Activated T-helper 1 cell treated with anti-CD3 and anti-CD28 coated beads, Interleukin-12 subunit alpha, Interleukin-12 subunit beta, Interleukin-2, Interleukin-4 antibody, amounts not matched to agents 30 ng/mL and 10 ng/mL and 1 ng/mL, durations not matched to agents 14 hours and 24 hours and 36 hours (primary cell): Measurements from ENCODE around the gene RFPL3. TPM values are rescaled to one million over a fixed set of nuclear protein-coding genes. Genes with fewer than 3 reads are reported as not detected.
"Not testable (repeated sequence)": the region's sequence is repeated elsewhere in the genome, so short reads cannot be mapped to it uniquely, and the experiment has no call there.

ENCODE experiments used
- DNase-seq: peaks from one replicate; pipeline ENCODE4 v3.0.0; 2021; ENCODE audit warnings: low spot score
- H3K27ac Mint-ChIP-seq: one replicate; pipeline ENCODE4 v1.8.0; 2021; ENCODE audit warnings: mild to moderate bottlenecking, mixed read lengths
- H3K27me3 Mint-ChIP-seq: one replicate; pipeline ENCODE4 v1.8.0; 2022; ENCODE audit warnings: mild to moderate bottlenecking, moderate library complexity, mixed read lengths; ENCODE audit not compliant: insufficient read depth
- H3K36me3 Mint-ChIP-seq: one replicate; pipeline ENCODE4 v1.8.0; 2021; ENCODE audit warnings: low read depth, mixed read lengths
- H3K4me1 Mint-ChIP-seq: one replicate; pipeline ENCODE4 v1.8.0; 2021; ENCODE audit warnings: low read depth, mixed read lengths
- H3K4me3 Mint-ChIP-seq: one replicate; pipeline ENCODE4 v1.8.0; 2021; ENCODE audit warnings: mild to moderate bottlenecking, moderate library complexity, mixed read lengths
- H3K9me3 Mint-ChIP-seq: one replicate; pipeline ENCODE4 v1.8.0; 2021; ENCODE audit warnings: mixed read lengths
- intact Hi-C: fragments of 100-400 bp; cut with micrococcal nuclease; formaldehyde crosslinking; loops from one replicate; pipeline ENCODE4 v1.15.1; 2024
- total RNA-seq: library from RNA; stranded (reverse); gene quantifications from 2 replicates; pipeline ENCODE4 v1.2.3, GENCODE V29; 2022

The RFPL3 gene
- total RNA-seq, 1 donor from 2014 or later, result not detected

DNA sequence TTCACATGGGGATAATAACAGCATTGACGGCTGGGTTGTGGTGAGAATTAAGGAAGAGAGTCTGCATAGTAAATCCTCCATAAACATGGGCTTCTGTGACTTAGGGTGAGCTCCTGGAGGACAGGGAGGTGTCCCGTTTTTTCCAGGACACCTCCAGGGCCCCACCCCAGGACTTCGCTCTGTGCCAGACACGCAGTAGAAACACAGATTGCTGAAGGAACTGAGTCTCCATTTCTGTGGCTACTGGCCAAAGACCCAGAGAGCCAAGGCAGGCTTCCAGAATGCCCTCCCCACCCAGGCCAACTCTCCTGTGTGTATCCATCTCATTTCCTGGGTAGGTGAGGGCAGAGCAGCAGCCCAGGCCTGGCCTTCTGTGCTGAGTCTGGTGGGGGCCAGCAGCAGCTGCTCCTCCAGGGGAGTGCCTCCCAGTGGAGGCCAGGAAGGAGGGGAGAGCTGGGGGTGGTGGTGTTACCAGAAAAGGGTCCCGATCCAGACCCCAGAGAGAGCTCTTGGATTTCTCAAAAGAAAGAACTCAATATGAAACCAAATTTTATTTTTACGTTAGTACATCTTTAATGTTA, 9.5 kb upstream of the RFPL3 start:
- no peaks in the 10 kb centered on the region for H3K9me3 Mint-ChIP-seq
- peaks cover 7% of the 10 kb centered on the region for H3K4me1 Mint-ChIP-seq
- no peak overlapping the region for H3K27ac Mint-ChIP-seq
- no peaks in the 10 kb centered on the region for H3K36me3 Mint-ChIP-seq
- peaks cover 9% of the 10 kb centered on the region for H3K27me3 Mint-ChIP-seq
- DNase-seq, result no peak
- H3K4me3 Mint-ChIP-seq, result no peak overlapping the region
- intact Hi-C loops, result no loop called here

GRCh38 chr22:32351875-32352274, 5.8 kb upstream of the RFPL3 start:
- H3K27me3 Mint-ChIP-seq, H3K27ac Mint-ChIP-seq, intact Hi-C loops, H3K36me3 Mint-ChIP-seq, H3K4me3 Mint-ChIP-seq, DNase-seq, H3K4me1 Mint-ChIP-seq, H3K9me3 Mint-ChIP-seq: not testable (repeated sequence)

DNA sequence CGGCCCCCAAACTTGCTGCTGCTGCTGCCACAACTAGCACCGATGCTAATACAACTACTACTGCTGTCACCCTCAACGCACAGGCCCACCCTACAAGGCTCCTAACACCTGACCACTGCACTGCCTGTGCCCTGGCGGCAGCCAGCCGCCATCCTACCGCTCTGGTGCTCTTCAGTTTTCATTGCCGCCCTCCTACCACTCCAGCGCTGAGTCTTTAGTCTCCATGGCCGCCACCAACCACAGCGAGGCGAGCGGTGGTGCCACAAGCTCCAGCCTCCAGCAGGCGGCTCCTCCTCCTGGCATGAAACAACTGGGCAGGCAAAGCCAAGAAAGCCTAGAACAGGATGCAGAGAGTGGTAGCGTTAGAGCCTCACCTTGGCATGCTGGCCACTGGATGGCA, 5.0 kb upstream of the RFPL3 start:
- H3K36me3 Mint-ChIP-seq, result peaks cover 2% of the 10 kb centered on the region
- no peak overlapping the region for H3K4me3 Mint-ChIP-seq
- H3K9me3 Mint-ChIP-seq, result no peaks in the 10 kb centered on the region
- no peaks in the 10 kb centered on the region for H3K4me1 Mint-ChIP-seq
- DNase-seq, result no peak
- no peak overlapping the region for H3K27ac Mint-ChIP-seq
- intact Hi-C loops, result no loop called here
- peaks cover 2% of the 10 kb centered on the region for H3K27me3 Mint-ChIP-seq

- Mint-ChIP-seq H3K4me1 (no peaks in the 10 kb centered on the region), H3K27ac (no peak overlapping the region), H3K9me3 (no peaks in the 10 kb centered on the region), H3K36me3 (peaks cover 2% of the 10 kb centered on the region), H3K27me3 (peaks cover 2% of the 10 kb centered on the region), H3K4me3 (no peak overlapping the region)
- no peak for DNase-seq
- intact Hi-C loops, result no loop called here
Observed at GRCh38 chr22:32353292-32353691, 4.4 kb upstream of the RFPL3 start.

DNA sequence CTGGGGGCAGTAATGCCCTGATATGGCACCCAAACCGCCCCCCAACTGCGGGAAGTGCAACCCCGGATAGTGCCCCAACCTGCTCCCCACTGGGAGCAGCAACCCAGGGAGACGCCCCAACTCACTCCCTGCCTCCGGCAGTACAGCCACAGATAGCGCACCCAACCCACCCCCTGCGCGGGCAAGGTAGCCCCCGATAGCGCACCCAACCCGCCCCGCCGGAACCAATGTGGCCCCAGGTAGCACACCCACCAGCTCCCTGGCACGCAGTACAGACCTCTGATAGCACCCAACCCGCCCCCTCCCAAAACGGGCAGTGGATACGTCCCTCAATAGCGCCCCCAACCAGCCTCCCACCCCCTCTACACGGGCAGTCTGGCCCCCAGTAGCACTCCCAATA, 3.8 kb upstream of the RFPL3 start:
- no peaks in the 10 kb centered on the region for H3K9me3 Mint-ChIP-seq
- H3K27ac Mint-ChIP-seq, result no peak overlapping the region
- peaks cover 2% of the 10 kb centered on the region for H3K27me3 Mint-ChIP-seq
- no peaks in the 10 kb centered on the region for H3K4me1 Mint-ChIP-seq
- intact Hi-C loops, result no loop called here
- no peak for DNase-seq
- no peak overlapping the region for H3K4me3 Mint-ChIP-seq
- peaks cover 2% of the 10 kb centered on the region for H3K36me3 Mint-ChIP-seq

DNA sequence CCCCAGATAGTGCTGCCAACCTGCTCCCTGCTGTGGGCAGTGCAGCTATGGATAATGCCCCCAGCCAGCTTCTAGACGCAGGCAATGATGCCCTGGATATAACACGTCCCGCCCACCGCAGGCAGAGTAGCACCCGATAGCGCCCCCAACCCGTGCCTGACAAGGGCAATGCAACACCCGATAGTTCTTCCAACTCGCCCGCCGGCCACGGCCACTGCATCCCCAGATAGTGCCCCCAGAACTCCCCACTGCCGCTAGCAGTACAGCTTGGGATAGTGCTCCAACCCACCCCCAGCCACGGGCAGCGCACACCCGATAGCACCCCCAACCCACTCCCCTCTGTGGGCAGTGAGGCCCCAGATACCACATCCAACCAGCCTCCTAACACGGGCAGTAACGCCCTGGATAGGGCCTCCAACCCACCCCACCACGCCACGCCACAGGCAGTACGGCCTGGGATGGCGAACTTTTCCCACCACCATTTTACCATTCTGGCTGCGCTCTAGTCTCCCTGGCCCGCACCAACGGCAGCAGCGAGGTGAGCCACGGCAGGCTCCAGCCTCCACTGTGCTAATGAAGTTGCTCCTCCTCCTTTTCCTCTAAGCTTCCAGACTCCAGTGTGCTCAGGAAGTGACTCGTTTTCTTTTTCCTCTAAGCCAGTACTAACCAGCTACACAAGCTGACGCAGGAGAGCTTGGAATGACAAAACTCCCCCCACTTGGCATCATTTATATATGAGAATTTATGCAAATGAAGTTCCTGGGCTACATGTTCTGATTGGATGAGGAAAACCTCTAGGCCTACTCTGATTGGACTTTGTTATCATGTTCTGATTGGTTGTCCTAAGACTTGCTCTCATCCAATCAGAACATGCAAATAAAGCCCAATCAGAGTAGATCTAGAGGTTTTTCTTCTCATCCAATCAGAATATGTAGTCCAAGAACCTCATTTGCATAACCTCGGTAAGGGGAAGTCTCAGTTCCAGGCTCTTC, 3.0 kb upstream of the RFPL3 start:
- intact Hi-C loops, result no loop called here
- H3K9me3 Mint-ChIP-seq, result no peaks in the 10 kb centered on the region
- no peaks in the 10 kb centered on the region for H3K4me1 Mint-ChIP-seq
- H3K36me3 Mint-ChIP-seq, result peaks cover 2% of the 10 kb centered on the region
- no peak overlapping the region for H3K4me3 Mint-ChIP-seq
- peak overlapping the region; percentile 50 for H3K27ac Mint-ChIP-seq
- peaks cover 2% of the 10 kb centered on the region for H3K27me3 Mint-ChIP-seq
- DNase-seq, result no peak

DNA sequence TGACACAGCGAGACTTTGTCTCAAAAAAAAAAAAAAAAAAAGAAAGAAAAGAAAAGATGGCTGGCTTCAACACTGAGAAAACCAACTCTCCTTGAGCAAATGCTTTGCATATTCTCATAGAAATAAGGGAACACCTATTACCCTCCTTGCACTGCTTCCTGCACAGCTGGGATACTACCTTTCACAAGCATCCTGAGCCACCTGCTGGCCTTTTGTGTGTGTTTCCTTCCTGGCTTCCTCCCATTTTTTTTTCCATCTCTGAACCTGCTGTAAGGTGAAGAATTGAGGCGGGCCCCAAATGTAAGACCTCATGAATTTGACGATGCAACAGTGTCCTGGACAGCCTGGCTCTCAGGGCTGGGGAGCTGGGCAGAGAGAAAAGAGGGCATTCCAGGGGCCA, 1.9 kb upstream of the RFPL3 start:
- Mint-ChIP-seq H3K27ac (no peak overlapping the region), H3K9me3 (no peaks in the 10 kb centered on the region), H3K27me3 (no peaks in the 10 kb centered on the region), H3K36me3 (peaks cover 2% of the 10 kb centered on the region), H3K4me3 (no peak overlapping the region), H3K4me1 (no peaks in the 10 kb centered on the region)
- no peak for DNase-seq
- intact Hi-C loops, result no loop called here

- H3K4me3 Mint-ChIP-seq, H3K27ac Mint-ChIP-seq, H3K36me3 Mint-ChIP-seq, DNase-seq, H3K9me3 Mint-ChIP-seq, H3K27me3 Mint-ChIP-seq, intact Hi-C loops, H3K4me1 Mint-ChIP-seq: not testable (repeated sequence)
Observed at GRCh38 chr22:32360096-32360495, 2.4 kb downstream of the RFPL3 start.

DNA sequence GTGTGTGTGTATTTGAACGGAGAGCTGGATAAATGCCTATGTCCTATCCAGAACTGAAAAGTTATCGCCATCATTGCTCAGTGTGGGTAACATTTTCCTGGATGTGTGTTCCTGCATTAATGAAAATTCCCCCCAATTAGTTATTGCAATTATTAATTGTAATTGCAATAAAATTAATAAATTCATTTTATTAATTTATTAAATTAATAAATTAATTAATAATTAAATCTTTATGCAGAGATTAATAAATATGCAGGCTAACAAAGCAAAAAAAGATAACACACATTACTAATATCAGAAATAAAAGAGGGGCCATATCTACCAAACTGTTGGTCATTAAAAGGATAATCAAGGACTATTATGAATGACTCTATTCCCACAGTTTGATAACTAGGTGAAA, 3.6 kb downstream of the RFPL3 start:
- Mint-ChIP-seq H3K4me3 (no peak overlapping the region), H3K27me3 (no peaks in the 10 kb centered on the region), H3K9me3 (no peaks in the 10 kb centered on the region)

DNA sequence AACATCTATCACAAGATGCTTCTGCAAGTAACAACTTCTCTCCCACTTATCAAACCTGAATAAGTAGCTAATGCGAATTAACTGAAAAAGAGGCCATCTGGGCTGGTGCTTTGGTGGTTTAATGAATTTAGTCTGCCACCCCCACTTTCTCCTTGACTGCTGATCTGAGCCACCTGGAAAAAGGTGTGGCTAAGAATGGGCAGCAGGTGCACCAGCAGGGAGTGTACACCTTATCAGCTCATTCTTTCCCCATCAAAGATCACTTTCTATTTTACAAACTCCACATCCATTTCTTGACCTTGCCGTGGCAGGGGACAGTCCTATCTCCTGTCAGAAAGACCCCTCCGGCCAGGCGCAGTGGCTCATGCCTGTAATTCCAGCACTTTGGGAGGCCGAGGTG, 6.5 kb downstream of the RFPL3 start:
- H3K4me1 Mint-ChIP-seq, result no peaks in the 10 kb centered on the region
- intact Hi-C loops, result no loop called here
- H3K9me3 Mint-ChIP-seq, result no peaks in the 10 kb centered on the region
- H3K4me3 Mint-ChIP-seq, result no peak overlapping the region
- no peak for DNase-seq
- H3K36me3 Mint-ChIP-seq, result no peaks in the 10 kb centered on the region
- no peaks in the 10 kb centered on the region for H3K27me3 Mint-ChIP-seq
- no peak overlapping the region for H3K27ac Mint-ChIP-seq

More for the DNA sequence above, 3.6 kb downstream of the RFPL3 start:
- intact Hi-C loops, result no loop called here
- H3K27ac Mint-ChIP-seq, result no peak overlapping the region
- H3K36me3 Mint-ChIP-seq, result no peaks in the 10 kb centered on the region
- no peak for DNase-seq
- no peaks in the 10 kb centered on the region for H3K4me1 Mint-ChIP-seq

GRCh38 chr22:32375678-32376450, 18.2 kb downstream of the RFPL3 start:
- no peak for DNase-seq
- intact Hi-C loops, result no loop called here
- no peak overlapping the region for H3K4me3 Mint-ChIP-seq
- no peaks in the 10 kb centered on the region for H3K36me3 Mint-ChIP-seq
- no peaks in the 10 kb centered on the region for H3K9me3 Mint-ChIP-seq
- H3K27me3 Mint-ChIP-seq, result peaks cover 6% of the 10 kb centered on the region
- no peak overlapping the region for H3K27ac Mint-ChIP-seq
- no peaks in the 10 kb centered on the region for H3K4me1 Mint-ChIP-seq

- Mint-ChIP-seq H3K27me3 (peaks cover 6% of the 10 kb centered on the region), H3K27ac (no peak overlapping the region), H3K4me3 (no peak overlapping the region), H3K4me1 (no peaks in the 10 kb centered on the region), H3K9me3 (no peaks in the 10 kb centered on the region), H3K36me3 (no peaks in the 10 kb centered on the region)
- intact Hi-C loops, result no loop called here
- DNase-seq, result no peak
Observed at GRCh38 chr22:32376681-32377080, 19.0 kb downstream of the RFPL3 start.

- Mint-ChIP-seq H3K27me3 (no peaks in the 10 kb centered on the region), H3K4me3 (no peak overlapping the region), H3K36me3 (no peaks in the 10 kb centered on the region), H3K9me3 (no peaks in the 10 kb centered on the region), H3K27ac (no peak overlapping the region), H3K4me1 (no peaks in the 10 kb centered on the region)
- intact Hi-C loops, result no loop called here
- no peak for DNase-seq
Observed at GRCh38 chr22:32378707-32379272, 21.1 kb downstream of the RFPL3 start.
